ENCODE results near the gene ZNF804B. TPM values are rescaled to one million over a fixed set of nuclear protein-coding genes. Genes with fewer than 3 reads are reported as not detected.

Gene ZNF804B
- total and polyA plus RNA-seq, 4 donors = not detected

DNA sequence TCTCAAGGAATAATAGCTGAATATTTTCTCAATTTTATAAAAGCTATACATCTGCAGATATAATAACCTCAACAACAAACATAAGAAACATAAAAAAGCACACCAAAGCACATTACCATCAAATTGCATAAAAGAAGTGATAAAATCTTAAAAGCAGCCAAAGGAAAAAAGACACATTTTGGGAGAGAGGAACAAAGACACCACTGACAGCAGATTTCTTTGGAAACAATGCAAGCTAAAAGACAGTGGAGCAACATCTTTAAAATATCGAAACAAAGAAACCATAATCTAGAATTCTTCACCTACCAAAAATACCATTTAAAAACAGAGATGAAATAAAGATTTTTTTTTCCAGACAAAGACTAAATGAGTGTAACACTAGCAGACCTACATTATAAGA, 91.7 kb downstream of the ZNF804B start:
- Histone ChIP-seq H3K27me3 (ENCODE audit: control insufficient read depth in 4 of 4, insufficient read depth in 4 of 4, low read length in 3 of 4) (no peaks in the 10 kb centered on the region), H3K4me1 (ENCODE audit: control insufficient read depth in 4 of 4, insufficient read depth in 4 of 4, low read length in 3 of 4) (no peaks in the 10 kb centered on the region), H3K4me3 (ENCODE audit: low read depth in 1 of 3, low read length in 3 of 3) (no peak overlapping the region), H3K9me3 (ENCODE audit: control insufficient read depth in 4 of 4, low read length in 3 of 4) (no peaks in the 10 kb centered on the region), H3K36me3 (ENCODE audit: control insufficient read depth in 4 of 4, insufficient read depth in 3 of 4, low read depth in 1 of 4, low read length in 3 of 4) (no peaks in the 10 kb centered on the region), H3K9ac (ENCODE audit: low read depth in 1 of 2, low read length in 2 of 2) (no peak overlapping the region), H3K27ac (ENCODE audit: low read depth in 1 of 2, low read length in 2 of 2) (no peak overlapping the region)
- WGBS = 94% methylated on average over 1 of the region's 1 CpG
- no peak for DNase-seq (ENCODE audit: low spot score)
- TF ChIP-seq, protein P1, sequence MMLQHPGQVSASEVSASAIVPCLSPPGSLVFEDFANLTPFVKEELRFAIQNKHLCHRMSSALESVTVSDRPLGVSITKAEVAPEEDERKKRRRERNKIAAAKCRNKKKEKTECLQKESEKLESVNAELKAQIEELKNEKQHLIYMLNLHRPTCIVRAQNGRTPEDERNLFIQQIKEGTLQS (IDR thresholded peaks at IDR 0.05) = no peak
- TF ChIP-seq, protein P2, sequence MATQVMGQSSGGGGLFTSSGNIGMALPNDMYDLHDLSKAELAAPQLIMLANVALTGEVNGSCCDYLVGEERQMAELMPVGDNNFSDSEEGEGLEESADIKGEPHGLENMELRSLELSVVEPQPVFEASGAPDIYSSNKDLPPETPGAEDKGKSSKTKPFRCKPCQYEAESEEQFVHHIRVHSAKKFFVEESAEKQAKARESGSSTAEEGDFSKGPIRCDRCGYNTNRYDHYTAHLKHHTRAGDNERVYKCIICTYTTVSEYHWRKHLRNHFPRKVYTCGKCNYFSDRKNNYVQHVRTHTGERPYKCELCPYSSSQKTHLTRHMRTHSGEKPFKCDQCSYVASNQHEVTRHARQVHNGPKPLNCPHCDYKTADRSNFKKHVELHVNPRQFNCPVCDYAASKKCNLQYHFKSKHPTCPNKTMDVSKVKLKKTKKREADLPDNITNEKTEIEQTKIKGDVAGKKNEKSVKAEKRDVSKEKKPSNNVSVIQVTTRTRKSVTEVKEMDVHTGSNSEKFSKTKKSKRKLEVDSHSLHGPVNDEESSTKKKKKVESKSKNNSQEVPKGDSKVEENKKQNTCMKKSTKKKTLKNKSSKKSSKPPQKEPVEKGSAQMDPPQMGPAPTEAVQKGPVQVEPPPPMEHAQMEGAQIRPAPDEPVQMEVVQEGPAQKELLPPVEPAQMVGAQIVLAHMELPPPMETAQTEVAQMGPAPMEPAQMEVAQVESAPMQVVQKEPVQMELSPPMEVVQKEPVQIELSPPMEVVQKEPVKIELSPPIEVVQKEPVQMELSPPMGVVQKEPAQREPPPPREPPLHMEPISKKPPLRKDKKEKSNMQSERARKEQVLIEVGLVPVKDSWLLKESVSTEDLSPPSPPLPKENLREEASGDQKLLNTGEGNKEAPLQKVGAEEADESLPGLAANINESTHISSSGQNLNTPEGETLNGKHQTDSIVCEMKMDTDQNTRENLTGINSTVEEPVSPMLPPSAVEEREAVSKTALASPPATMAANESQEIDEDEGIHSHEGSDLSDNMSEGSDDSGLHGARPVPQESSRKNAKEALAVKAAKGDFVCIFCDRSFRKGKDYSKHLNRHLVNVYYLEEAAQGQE (IDR thresholded peaks at IDR 0.05) = no peak
- TF ChIP-seq EGR1 (IDR thresholded peaks at IDR 0.05; ENCODE audit: low read depth in 2 of 2) = no peak

DNA sequence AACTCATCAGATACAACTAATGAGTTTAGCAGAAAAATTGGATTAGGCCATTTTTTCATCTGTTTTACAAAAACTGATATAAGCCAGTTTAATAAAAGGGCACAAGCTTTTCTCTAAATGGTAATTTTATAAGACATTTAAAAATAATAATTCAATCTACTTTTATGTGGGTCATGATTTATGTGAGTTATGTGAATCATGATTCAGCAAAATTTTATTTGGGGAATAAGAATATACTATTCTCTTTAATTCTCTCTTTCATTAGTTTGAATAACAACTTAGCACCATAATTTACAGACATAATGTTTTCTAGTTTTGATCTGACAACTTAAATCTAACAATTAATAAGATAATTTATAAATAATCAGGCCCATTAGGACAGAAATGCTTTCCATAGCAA, 99.8 kb downstream of the ZNF804B start:
- Histone ChIP-seq H3K4me1 (ENCODE audit: control insufficient read depth in 4 of 4, insufficient read depth in 4 of 4, low read length in 3 of 4) (no peaks in the 10 kb centered on the region), H3K4me3 (ENCODE audit: low read depth in 1 of 3, low read length in 3 of 3) (no peak overlapping the region), H3K9me3 (ENCODE audit: control insufficient read depth in 4 of 4, low read length in 3 of 4) (no peaks in the 10 kb centered on the region), H3K36me3 (ENCODE audit: control insufficient read depth in 4 of 4, insufficient read depth in 3 of 4, low read depth in 1 of 4, low read length in 3 of 4) (no peaks in the 10 kb centered on the region), H3K27me3 (ENCODE audit: control insufficient read depth in 4 of 4, insufficient read depth in 4 of 4, low read length in 3 of 4) (no peaks in the 10 kb centered on the region), H3K27ac (ENCODE audit: low read depth in 1 of 2, low read length in 2 of 2) (no peak overlapping the region), H3K9ac (ENCODE audit: low read depth in 1 of 2, low read length in 2 of 2) (no peak overlapping the region)
- DNase-seq (ENCODE audit: low spot score) = no peak
- TF ChIP-seq TAF1 (conservative IDR thresholded peaks at IDR 0.05) (no peak), SP1 (IDR thresholded peaks at IDR 0.05) (no peak), RAD21 (IDR thresholded peaks at IDR 0.05) (no peak), YY1 (IDR thresholded peaks at IDR 0.05) (no peak), FOXA1 (IDR thresholded peaks at IDR 0.05) (no peak), GABPA (IDR thresholded peaks at IDR 0.05 in 1 of 2, conservative IDR thresholded peaks at IDR 0.05 in 1 of 2) (no peak)
- TF ChIP-seq, protein P2 (IDR thresholded peaks at IDR 0.05) = no peak
- TF ChIP-seq, protein P1 (IDR thresholded peaks at IDR 0.05) = no peak

Data from liver (tissue), 9 donors.